ENCODE data around the gene ATP1A2.

- no peak for TF ChIP-seq POLR2A (IDR thresholded peaks at IDR 0.05; ENCODE audit: low read depth, low read length)
- no peak for TF ChIP-seq POLR2AphosphoS5 (IDR thresholded peaks at IDR 0.05; ENCODE audit: low read depth, low read length)
- no peak for TF ChIP-seq TAF1 (IDR thresholded peaks at IDR 0.05; ENCODE audit: borderline replicate concordance, low read depth, low read length)
Observed at GRCh38 chr1:160105155-160105554, 10.4 kb upstream of the ATP1A2 start.
